Epithelial cell of esophagus (primary cell): ENCODE measurements around the gene KRTAP20-2.

Experiments
- DNase-seq: peaks from one replicate; pipeline ENCODE4 v3.0.0; 2010; ENCODE audit warnings: low read depth
- H3K4me3 ChIP-seq: 2 replicates; pipeline ENCODE4 v1.5.1; 2011; ENCODE audit warnings: mild to moderate bottlenecking, low read length, control low read depth
- CTCF ChIP-seq: IDR thresholded peaks from 2 replicates; pipeline ENCODE4 v1.5.1; 2011; ENCODE audit warnings: low read depth, mild to moderate bottlenecking, low read length, control low read depth, inconsistent platforms; ENCODE audit not compliant: insufficient read depth; ENCODE audit errors: missing control alignments

KRTAP20-2 gene

GRCh38 chr21:30634906-30635305, at the start of gene KRTAP20-2:
Gene KRTAP20-2 (plus strand): TSS chr21:30635206. CDS start chr21:30635264, 58 bp downstream.
- no peak for DNase-seq
- no peak within 1 kb of the TSS for H3K4me3 ChIP-seq
- no peak for TF ChIP-seq CTCF

GRCh38 chr21:30590297-30590696, 44.7 kb upstream of the KRTAP20-2 start, which contains the start of gene KRTAP22-2:
Gene KRTAP22-2 (minus strand): TSS chr21:30590397.
- no peak within 1 kb of the TSS for H3K4me3 ChIP-seq
- no peak for TF ChIP-seq CTCF
- no peak for DNase-seq

GRCh38 chr21:30592140-30592539, 42.9 kb upstream of the KRTAP20-2 start, which contains the start of gene KRTAP6-3:
Gene KRTAP6-3 (plus strand): TSS chr21:30592440. CDS start chr21:30592446, 6 bp downstream.
- H3K4me3 ChIP-seq = no peak within 1 kb of the TSS
- no peak for DNase-seq
- TF ChIP-seq CTCF = no peak

GRCh38 chr21:30598802-30599201, 36.2 kb upstream of the KRTAP20-2 start, which contains the start of gene KRTAP6-2:
Gene KRTAP6-2 (minus strand): TSS chr21:30598902. CDS start chr21:30598874, 28 bp downstream.
- no peak for TF ChIP-seq CTCF
- no peak for DNase-seq
- no peak within 1 kb of the TSS for H3K4me3 ChIP-seq

- no peak within 1 kb of the TSS for H3K4me3 ChIP-seq
- no peak for DNase-seq
- no peak for TF ChIP-seq CTCF
Observed at GRCh38 chr21:30600787-30601186, 34.2 kb upstream of the KRTAP20-2 start, which contains the start of gene KRTAP22-1. Gene KRTAP22-1 (plus strand): TSS chr21:30601087.

- TF ChIP-seq CTCF = no peak
- no peak for DNase-seq
- no peak overlapping the region for H3K4me3 ChIP-seq
Observed at GRCh38 chr21:30605968-30606367, 29.0 kb upstream of the KRTAP20-2 start.

GRCh38 chr21:30612132-30612531, 22.9 kb upstream of the KRTAP20-2 start:
- no peak for DNase-seq
- H3K4me3 ChIP-seq = no peak overlapping the region
- TF ChIP-seq CTCF = no peak
